SK-N-SH treated with all-trans-retinoic acid at 6 μM for 48 hours (cell line): ENCODE data around the gene ZNF695.

Experiments used
- ATAC-seq: fragments of 200-7000 bp; cut with Tn5 transposase; 3 replicates; pipeline ENCODE4 v1.9.1; 2020; ENCODE audit warnings: mild to moderate bottlenecking, moderate library complexity
- ARNTL ChIP-seq: fragments of 450-650 bp; formaldehyde crosslinking; IDR thresholded peaks from 2 replicates; pipeline ENCODE4 v1.5.0; 2020; ENCODE audit warnings: low read depth, mild to moderate bottlenecking, moderate library complexity, borderline replicate concordance
- CREB5 ChIP-seq: fragments of 250-450 bp; sonication (Bioruptor Pico); IDR thresholded peaks from 2 replicates; pipeline ENCODE4 v1.5.1; 2020; ENCODE audit warnings: low read depth, mild to moderate bottlenecking, moderate library complexity
- CSDC2 ChIP-seq: fragments of 250-450 bp; sonication (Bioruptor Pico); IDR thresholded peaks from 2 replicates; pipeline ENCODE4 v1.5.0; 2020; ENCODE audit warnings: mild to moderate bottlenecking, moderate library complexity
- CSRNP3 ChIP-seq: fragments of 250-450 bp; sonication (Bioruptor Pico); IDR thresholded peaks from 2 replicates; pipeline ENCODE4 v1.5.1; 2021; ENCODE audit warnings: mild to moderate bottlenecking, moderate library complexity
- ESRRG ChIP-seq: fragments of 250-450 bp; sonication (Bioruptor Pico); IDR thresholded peaks from 2 replicates; pipeline ENCODE4 v1.6.1; 2021; ENCODE audit warnings: mild to moderate bottlenecking
- GLIS3 ChIP-seq: fragments of 250-450 bp; sonication (Bioruptor Pico); IDR thresholded peaks from 2 replicates; pipeline ENCODE4 v1.5.0; 2020; ENCODE audit warnings: mild to moderate bottlenecking, moderate library complexity
- ISL1 ChIP-seq: fragments of 250-450 bp; sonication (Bioruptor Pico); IDR thresholded peaks from 2 replicates; pipeline ENCODE4 v2.1.2; 2022; ENCODE audit warnings: mild to moderate bottlenecking, moderate library complexity
- OSR1 ChIP-seq: fragments of 250-450 bp; sonication (Bioruptor Pico); IDR thresholded peaks from 2 replicates; pipeline ENCODE4 v1.8.0; 2022; ENCODE audit warnings: moderate library complexity, mild to moderate bottlenecking, inconsistent platforms
- PATZ1 ChIP-seq: fragments of 250-450 bp; sonication (Bioruptor Pico); IDR thresholded peaks from 2 replicates; pipeline ENCODE4 v1.8.0; 2020; ENCODE audit warnings: mild to moderate bottlenecking, moderate library complexity, borderline replicate concordance
- POU6F1 ChIP-seq: fragments of 250-450 bp; sonication (Bioruptor Pico); IDR thresholded peaks from 2 replicates; pipeline ENCODE4 v1.8.0; 2021; ENCODE audit warnings: low read depth, mild to moderate bottlenecking, moderate library complexity, borderline replicate concordance
- PPARA ChIP-seq: fragments of 250-450 bp; sonication (Bioruptor Pico); IDR thresholded peaks from 2 replicates; pipeline ENCODE4 v1.5.0; 2020; ENCODE audit warnings: mild to moderate bottlenecking, borderline replicate concordance
- RARB ChIP-seq: fragments of 250-450 bp; sonication (Bioruptor Pico); IDR thresholded peaks from 2 replicates; pipeline ENCODE4 v1.8.0; 2021; ENCODE audit warnings: mild to moderate bottlenecking, moderate library complexity
- SNAI2 ChIP-seq: fragments of 250-450 bp; sonication (Bioruptor Pico); IDR thresholded peaks from 2 replicates; pipeline ENCODE4 v1.5.0; 2020; ENCODE audit warnings: mild to moderate bottlenecking, moderate library complexity
- TCF4 ChIP-seq: fragments of 250-450 bp; sonication (Bioruptor Pico); IDR thresholded peaks from 2 replicates; pipeline ENCODE4 v1.8.0; 2021; ENCODE audit warnings: mild to moderate bottlenecking, moderate library complexity, borderline replicate concordance
- TOX ChIP-seq: fragments of 250-450 bp; sonication (Bioruptor Pico); IDR thresholded peaks from 2 replicates; pipeline ENCODE4 v1.8.0; 2021; ENCODE audit warnings: mild to moderate bottlenecking, moderate library complexity, borderline replicate concordance
- TSHZ2 ChIP-seq: fragments of 250-450 bp; sonication (Bioruptor Pico); IDR thresholded peaks from 2 replicates; pipeline ENCODE4 v1.5.0; 2020; ENCODE audit warnings: mild to moderate bottlenecking, moderate library complexity
- ZC3H10 ChIP-seq: fragments of 250-450 bp; sonication (Bioruptor Pico); IDR thresholded peaks from 2 replicates; pipeline ENCODE4 v1.5.1; 2021; ENCODE audit warnings: mild to moderate bottlenecking, moderate library complexity
- ZFP3 ChIP-seq: fragments of 250-450 bp; sonication (Bioruptor Pico); IDR thresholded peaks from 2 replicates; pipeline ENCODE4 v1.5.0; 2020; ENCODE audit warnings: mild to moderate bottlenecking, moderate library complexity
- ZFP30 ChIP-seq: fragments of 450-650 bp; formaldehyde crosslinking; IDR thresholded peaks from 2 replicates; pipeline ENCODE4 v1.5.0; 2022; ENCODE audit warnings: mild to moderate bottlenecking, moderate library complexity
- ZNF565 ChIP-seq: fragments of 450-650 bp; formaldehyde crosslinking; conservative IDR thresholded peaks from 2 replicates; pipeline ENCODE4 v1.5.0; 2020; ENCODE audit warnings: low read depth, mild to moderate bottlenecking, moderate library complexity
- ZNF70 ChIP-seq: fragments of 450-650 bp; formaldehyde crosslinking; IDR thresholded peaks from 2 replicates; pipeline ENCODE4 v1.5.0; 2020; ENCODE audit warnings: mild to moderate bottlenecking, moderate library complexity
- ZNF8 ChIP-seq: fragments of 450-650 bp; formaldehyde crosslinking; IDR thresholded peaks from 2 replicates; pipeline ENCODE4 v1.5.0; 2020; ENCODE audit warnings: mild to moderate bottlenecking, moderate library complexity

The ZNF695 gene

GRCh38 chr1:246971969-246972368 is 35.9 kb downstream of the ZNF695 start:
- TF ChIP-seq ARNTL (CRISPR knock-in tag) = no peak
- no peak for TF ChIP-seq ZC3H10 (CRISPR knock-in tag)
- no peak for TF ChIP-seq CREB5 (CRISPR knock-in tag)
- TF ChIP-seq TOX (CRISPR knock-in tag) = no peak
- TF ChIP-seq PATZ1 = no peak
- TF ChIP-seq ZNF565 = no peak
- no peak for TF ChIP-seq ZFP30
- no peak for TF ChIP-seq TCF4
- TF ChIP-seq ZNF70 (CRISPR knock-in tag) = no peak
- no peak for TF ChIP-seq SNAI2
- no peak for TF ChIP-seq GLIS3 (CRISPR knock-in tag)
- TF ChIP-seq ZNF8 = no peak
- no peak for TF ChIP-seq PPARA
- no peak for TF ChIP-seq OSR1 (CRISPR knock-in tag)
- no peak for TF ChIP-seq TSHZ2 (CRISPR knock-in tag)
- TF ChIP-seq CSDC2 (CRISPR knock-in tag) = no peak
- no peak for ATAC-seq

- ATAC-seq = no peak
- no peak for TF ChIP-seq RARB
- no peak for TF ChIP-seq ZFP30
- TF ChIP-seq ZNF70 (CRISPR knock-in tag) = no peak
- TF ChIP-seq ESRRG (CRISPR knock-in tag) = no peak
Measured at GRCh38 chr1:246971090-246971721, 36.7 kb downstream of the ZNF695 start.

- TF ChIP-seq GLIS3 (CRISPR knock-in tag) = no peak
- no peak for TF ChIP-seq POU6F1
- TF ChIP-seq OSR1 (CRISPR knock-in tag) = no peak
- TF ChIP-seq ZFP3 (CRISPR knock-in tag) = no peak
- TF ChIP-seq TCF4 = no peak
- TF ChIP-seq ZC3H10 (CRISPR knock-in tag) = no peak
- TF ChIP-seq RARB = no peak
- no peak for TF ChIP-seq PPARA
- TF ChIP-seq ISL1 = no peak
- no peak for TF ChIP-seq ZNF70 (CRISPR knock-in tag)
- no peak for TF ChIP-seq CREB5 (CRISPR knock-in tag)
- no peak for TF ChIP-seq ESRRG (CRISPR knock-in tag)
- no peak for TF ChIP-seq CSRNP3 (CRISPR knock-in tag)
- no peak for TF ChIP-seq ZFP30
- ATAC-seq = no peak
Measured at GRCh38 chr1:246969621-246970020, 38.2 kb downstream of the ZNF695 start.
